Measurements from ENCODE around the gene PLAA. TPM values are rescaled to one million over a fixed set of nuclear protein-coding genes. Genes with fewer than 3 reads are reported as not detected.

PLAA gene
- total and polyA plus RNA-seq, 10 of the 15 experiments (the other 5 are each of a cell fraction or from before 2014, with no cell fraction given) = 5.6 to 42.4 (median 34.1) TPM

DNA sequence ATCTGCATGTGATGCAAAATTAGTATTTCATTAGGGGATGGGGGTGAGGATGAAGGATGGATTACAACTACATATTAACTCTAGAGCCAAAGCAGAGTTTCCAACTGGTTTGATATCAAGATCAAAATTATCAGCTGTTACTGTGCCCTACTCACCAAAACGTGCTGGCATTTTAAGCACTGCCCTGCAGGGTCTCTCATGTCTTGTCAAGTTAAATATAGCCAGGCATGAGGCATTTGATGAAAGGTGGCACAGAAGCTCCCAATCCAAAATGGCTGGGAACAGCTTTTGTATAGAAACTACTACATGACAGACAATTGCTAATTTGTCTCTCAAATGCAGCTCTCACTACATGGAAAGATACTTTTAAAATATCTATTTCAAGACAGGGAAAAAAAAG, 27.3 kb downstream of the PLAA start:
- ChIA-PET SMC1A (ENCODE audit: uncharacterized antibody, unreplicated experiment) (interaction anchor here (1.0 kb wide), 1 partner anchor 12 kb away, joined by 3 read pairs; no protein-coding TSS in a partner anchor), POLR2A (no interaction called here), CTCF (no interaction called here), RAD21 (ENCODE audit: unreplicated experiment) (no interaction called here)
- BruUV-seq (replicated peaks) = no TSS peak
- FAIRE-seq (no peak), DNase-seq (ENCODE audit: low read depth, low spot score) (no peak), ATAC-seq (no peak)
- Histone ChIP-seq H3K27ac (ENCODE audit: control insufficient read depth, insufficient read depth) (no peak overlapping the region), H3K27me3 (replicated peaks in 1 of 2; ENCODE audit: control insufficient read depth in 2 of 2, insufficient read depth in 2 of 2, low read length in 1 of 2) (no peaks in the 10 kb centered on the region), H3K36me3 (ENCODE audit: control insufficient read depth in 2 of 2, insufficient read depth in 2 of 2, low read length in 1 of 2) (peaks cover 2 to 54% of the 10 kb centered on the region in 2 experiments), H3K4me3 (no peak overlapping the region), H3K9me3 (replicated peaks; ENCODE audit: control insufficient read depth, insufficient read depth, low read length) (no peaks in the 10 kb centered on the region), H2AFZ (ENCODE audit: control insufficient read depth, low read depth, low read length) (no peak overlapping the region), H3K9ac (ENCODE audit: control insufficient read depth, insufficient read depth, low read length) (no peak overlapping the region), H3K79me2 (ENCODE audit: control insufficient read depth, insufficient read depth, low read length) (no peaks in the 10 kb centered on the region), H3K4me1 (ENCODE audit: control insufficient read depth, insufficient read depth, low read length) (no peaks in the 10 kb centered on the region), H4K20me1 (ENCODE audit: control insufficient read depth, insufficient read depth) (no peaks in the 10 kb centered on the region), H3K4me2 (ENCODE audit: control insufficient read depth, insufficient read depth) (no peak overlapping the region)
- TF ChIP-seq, protein P1, sequence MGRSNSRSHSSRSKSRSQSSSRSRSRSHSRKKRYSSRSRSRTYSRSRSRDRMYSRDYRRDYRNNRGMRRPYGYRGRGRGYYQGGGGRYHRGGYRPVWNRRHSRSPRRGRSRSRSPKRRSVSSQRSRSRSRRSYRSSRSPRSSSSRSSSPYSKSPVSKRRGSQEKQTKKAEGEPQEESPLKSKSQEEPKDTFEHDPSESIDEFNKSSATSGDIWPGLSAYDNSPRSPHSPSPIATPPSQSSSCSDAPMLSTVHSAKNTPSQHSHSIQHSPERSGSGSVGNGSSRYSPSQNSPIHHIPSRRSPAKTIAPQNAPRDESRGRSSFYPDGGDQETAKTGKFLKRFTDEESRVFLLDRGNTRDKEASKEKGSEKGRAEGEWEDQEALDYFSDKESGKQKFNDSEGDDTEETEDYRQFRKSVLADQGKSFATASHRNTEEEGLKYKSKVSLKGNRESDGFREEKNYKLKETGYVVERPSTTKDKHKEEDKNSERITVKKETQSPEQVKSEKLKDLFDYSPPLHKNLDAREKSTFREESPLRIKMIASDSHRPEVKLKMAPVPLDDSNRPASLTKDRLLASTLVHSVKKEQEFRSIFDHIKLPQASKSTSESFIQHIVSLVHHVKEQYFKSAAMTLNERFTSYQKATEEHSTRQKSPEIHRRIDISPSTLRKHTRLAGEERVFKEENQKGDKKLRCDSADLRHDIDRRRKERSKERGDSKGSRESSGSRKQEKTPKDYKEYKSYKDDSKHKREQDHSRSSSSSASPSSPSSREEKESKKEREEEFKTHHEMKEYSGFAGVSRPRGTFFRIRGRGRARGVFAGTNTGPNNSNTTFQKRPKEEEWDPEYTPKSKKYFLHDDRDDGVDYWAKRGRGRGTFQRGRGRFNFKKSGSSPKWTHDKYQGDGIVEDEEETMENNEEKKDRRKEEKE (IDR thresholded peaks at IDR 0.05) = no peak
- TF ChIP-seq CHD1 (IDR thresholded peaks at IDR 0.05; ENCODE audit: low read depth, low read length) = no peak
- TF ChIP-seq FOXM1 (IDR thresholded peaks at IDR 0.05; ENCODE audit: low read depth, low read length) = no peak
- TF ChIP-seq MEF2B (IDR thresholded peaks at IDR 0.05; ENCODE audit: partially characterized antibody, poor library complexity, severe bottlenecking) = no peak
- TF ChIP-seq, protein P2, sequence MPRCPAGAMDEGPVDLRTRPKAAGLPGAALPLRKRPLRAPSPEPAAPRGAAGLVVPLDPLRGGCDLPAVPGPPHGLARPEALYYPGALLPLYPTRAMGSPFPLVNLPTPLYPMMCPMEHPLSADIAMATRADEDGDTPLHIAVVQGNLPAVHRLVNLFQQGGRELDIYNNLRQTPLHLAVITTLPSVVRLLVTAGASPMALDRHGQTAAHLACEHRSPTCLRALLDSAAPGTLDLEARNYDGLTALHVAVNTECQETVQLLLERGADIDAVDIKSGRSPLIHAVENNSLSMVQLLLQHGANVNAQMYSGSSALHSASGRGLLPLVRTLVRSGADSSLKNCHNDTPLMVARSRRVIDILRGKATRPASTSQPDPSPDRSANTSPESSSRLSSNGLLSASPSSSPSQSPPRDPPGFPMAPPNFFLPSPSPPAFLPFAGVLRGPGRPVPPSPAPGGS (IDR thresholded peaks at IDR 0.05; ENCODE audit: borderline replicate concordance, insufficient read depth, low read depth, low read length, poor library complexity, severe bottlenecking) = no peak
- TF ChIP-seq MYC (IDR thresholded peaks at IDR 0.05; ENCODE audit: insufficient read depth, insufficient read length, insufficient replicate concordance, low read length, severe bottlenecking) = no peak
- TF ChIP-seq, protein P3, sequence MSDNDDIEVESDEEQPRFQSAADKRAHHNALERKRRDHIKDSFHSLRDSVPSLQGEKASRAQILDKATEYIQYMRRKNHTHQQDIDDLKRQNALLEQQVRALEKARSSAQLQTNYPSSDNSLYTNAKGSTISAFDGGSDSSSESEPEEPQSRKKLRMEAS (IDR thresholded peaks at IDR 0.05; ENCODE audit: low read depth, low read length) = no peak
- no peak for TF ChIP-seq RB1 (IDR thresholded peaks at IDR 0.05; ENCODE audit: borderline replicate concordance)
- no peak for TF ChIP-seq BHLHE40 (IDR thresholded peaks at IDR 0.05; ENCODE audit: borderline replicate concordance in 1 of 2, low read depth in 2 of 2, low read length in 1 of 2)
- intact Hi-C loops (cut with micrococcal nuclease; ENCODE audit: unreplicated experiment) (no loop called here), in situ Hi-C loops (cut with MboI) (no loop called here)
- 50% methylated on average over 1 of the region's 1 CpG for WGBS (ENCODE audit: insufficient coverage, insufficient replicate concordance, low lambda C conversion rate, missing lambda C conversion rate)
